Ectodermal cell (in vitro differentiated cells): ENCODE data around the gene CDH4.

Source experiments
- H3K27ac ChIP-seq: 2 replicates; pipeline ENCODE4 v1.7.0; 2013; ENCODE audit warnings: mild to moderate bottlenecking, low read depth, low read length; ENCODE audit not compliant: insufficient read depth, poor library complexity, severe bottlenecking
- H3K27me3 ChIP-seq: 2 replicates; pipeline ENCODE4 v1.7.0; 2013; ENCODE audit warnings: mild to moderate bottlenecking, low read length; ENCODE audit not compliant: insufficient read depth, control insufficient read depth, poor library complexity, severe bottlenecking
- H3K36me3 ChIP-seq: one replicate; pipeline ENCODE4 v1.7.0; 2013; ENCODE audit warnings: low read length; ENCODE audit not compliant: control insufficient read depth, insufficient read depth
- H3K4me1 ChIP-seq: one replicate; pipeline ENCODE4 v1.7.0; 2013; ENCODE audit warnings: low read length; ENCODE audit not compliant: control insufficient read depth, insufficient read depth
- H3K4me3 ChIP-seq: 2 replicates; pipeline ENCODE4 v1.7.0; 2013; ENCODE audit warnings: low read depth, low read length, control low read depth; ENCODE audit not compliant: insufficient read depth
- H3K9me3 ChIP-seq: 2 replicates; pipeline ENCODE4 v1.7.0; 2013; ENCODE audit warnings: mild to moderate bottlenecking, low read length, moderate library complexity; ENCODE audit not compliant: control insufficient read depth
- WGBS, 2 experiments: methylation state at CpG; one replicate each; pipeline ENCODE4 v1.1.7; 2013; ENCODE audit warnings: missing lambda C conversion rate in 2 of 2; 5-methylcytosine and 5-hydroxymethylcytosine counted together

The CDH4 gene

GRCh38 chr20:61557621-61558020, 305.6 kb downstream of the CDH4 start:
- WGBS, 2 experiments: 94 to 95% methylated on average over 17 of the region's 17 CpGs

GRCh38 chr20:61558726-61559125, 306.7 kb downstream of the CDH4 start:
- H3K4me3 ChIP-seq: no peak overlapping the region

More at GRCh38 chr20:61557621-61558020, 305.6 kb downstream of the CDH4 start:
- no peaks in the 10 kb centered on the region for H3K36me3 ChIP-seq
- H3K4me3 ChIP-seq: no peak overlapping the region
- H3K27me3 ChIP-seq: no peaks in the 10 kb centered on the region
- no peaks in the 10 kb centered on the region for H3K9me3 ChIP-seq
- no peak overlapping the region for H3K27ac ChIP-seq
- H3K4me1 ChIP-seq: no peaks in the 10 kb centered on the region

GRCh38 chr20:61559706-61560315, 307.8 kb downstream of the CDH4 start:
- WGBS, 2 experiments: 87 to 88% methylated on average over 19 of the region's 19 CpGs

More at GRCh38 chr20:61558726-61559125, 306.7 kb downstream of the CDH4 start:
- no peak overlapping the region for H3K27ac ChIP-seq
- no peaks in the 10 kb centered on the region for H3K27me3 ChIP-seq
- 84% methylated on average over 10 of the region's 10 CpGs for WGBS, 2 experiments
- no peaks in the 10 kb centered on the region for H3K9me3 ChIP-seq
- peaks cover 11% of the 10 kb centered on the region for H3K4me1 ChIP-seq
- no peaks in the 10 kb centered on the region for H3K36me3 ChIP-seq

GRCh38 chr20:61560361-61560853, 308.3 kb downstream of the CDH4 start:
- Histone ChIP-seq H3K4me1 (peaks cover 11% of the 10 kb centered on the region), H3K27ac (no peak overlapping the region), H3K36me3 (no peaks in the 10 kb centered on the region), H3K9me3 (no peaks in the 10 kb centered on the region), H3K4me3 (no peak overlapping the region), H3K27me3 (no peaks in the 10 kb centered on the region)
- WGBS, 2 experiments: 89 to 91% methylated on average over 15 of the region's 15 CpGs

More at GRCh38 chr20:61559706-61560315, 307.8 kb downstream of the CDH4 start:
- H3K27ac ChIP-seq: no peak overlapping the region
- H3K27me3 ChIP-seq: no peaks in the 10 kb centered on the region
- H3K9me3 ChIP-seq: no peaks in the 10 kb centered on the region
- H3K36me3 ChIP-seq: no peaks in the 10 kb centered on the region
- no peak overlapping the region for H3K4me3 ChIP-seq
- peaks cover 11% of the 10 kb centered on the region for H3K4me1 ChIP-seq

GRCh38 chr20:61561111-61561830, 309.2 kb downstream of the CDH4 start:
- no peak overlapping the region for H3K4me3 ChIP-seq
- H3K4me1 ChIP-seq: peaks cover 11% of the 10 kb centered on the region
- H3K27me3 ChIP-seq: no peaks in the 10 kb centered on the region
- no peak overlapping the region for H3K27ac ChIP-seq
- WGBS, 2 experiments: 91 to 93% methylated on average over 10 of the region's 10 CpGs
- no peaks in the 10 kb centered on the region for H3K9me3 ChIP-seq
- no peaks in the 10 kb centered on the region for H3K36me3 ChIP-seq

- H3K4me3 ChIP-seq: no peak overlapping the region
- H3K9me3 ChIP-seq: no peaks in the 10 kb centered on the region
- H3K27me3 ChIP-seq: no peaks in the 10 kb centered on the region
- H3K27ac ChIP-seq: no peak overlapping the region
- WGBS, 2 experiments: 93 to 94% methylated on average over 8 of the region's 8 CpGs
- peaks cover 11% of the 10 kb centered on the region for H3K4me1 ChIP-seq
- no peaks in the 10 kb centered on the region for H3K36me3 ChIP-seq
Observed at GRCh38 chr20:61562491-61562890, 310.4 kb downstream of the CDH4 start.

- H3K27ac ChIP-seq: no peak overlapping the region
- WGBS, 2 experiments: 82% methylated on average over 16 of the region's 16 CpGs
- no peaks in the 10 kb centered on the region for H3K9me3 ChIP-seq
- no peak overlapping the region for H3K4me3 ChIP-seq
- peaks cover 11% of the 10 kb centered on the region for H3K4me1 ChIP-seq
- no peaks in the 10 kb centered on the region for H3K36me3 ChIP-seq
- H3K27me3 ChIP-seq: no peaks in the 10 kb centered on the region
Observed at GRCh38 chr20:61562897-61563504, 310.9 kb downstream of the CDH4 start.

GRCh38 chr20:61564628-61565027, 312.6 kb downstream of the CDH4 start:
- Histone ChIP-seq H3K4me3 (no peak overlapping the region), H3K27ac (no peak overlapping the region), H3K9me3 (no peaks in the 10 kb centered on the region), H3K36me3 (no peaks in the 10 kb centered on the region), H3K27me3 (no peaks in the 10 kb centered on the region), H3K4me1 (peaks cover 16% of the 10 kb centered on the region)
- 98% methylated on average over 7 to 8 of the region's 8 CpGs for WGBS, 2 experiments

GRCh38 chr20:61565791-61566190, 313.7 kb downstream of the CDH4 start:
- no peaks in the 10 kb centered on the region for H3K27me3 ChIP-seq
- no peaks in the 10 kb centered on the region for H3K9me3 ChIP-seq
- no peaks in the 10 kb centered on the region for H3K36me3 ChIP-seq
- WGBS, 2 experiments: 91 to 95% methylated on average over 12 of the region's 12 CpGs
- H3K4me1 ChIP-seq: peaks cover 27% of the 10 kb centered on the region
- no peak overlapping the region for H3K4me3 ChIP-seq
- no peak overlapping the region for H3K27ac ChIP-seq

- Histone ChIP-seq H3K27me3 (no peaks in the 10 kb centered on the region), H3K4me1 (peaks cover 32% of the 10 kb centered on the region), H3K27ac (no peak overlapping the region), H3K36me3 (no peaks in the 10 kb centered on the region), H3K9me3 (no peaks in the 10 kb centered on the region), H3K4me3 (no peak overlapping the region)
- 85 to 88% methylated on average over 22 of the region's 22 CpGs for WGBS, 2 experiments
Observed at GRCh38 chr20:61566691-61567090, 314.6 kb downstream of the CDH4 start.
